Measurements from ENCODE around the gene SYNGR4.

- TF ChIP-seq CTCF (IDR thresholded peaks at IDR 0.05) (no peak), ZFX (IDR thresholded peaks at IDR 0.05; ENCODE audit: borderline replicate concordance) (no peak)
Measured at GRCh38 chr19:48359123-48359522, 5.0 kb upstream of the SYNGR4 start.
